ENCODE measurements around the gene ADAMTS5. TPM values are rescaled to one million over a fixed set of nuclear protein-coding genes. Genes with fewer than 3 reads are reported as not detected.
A peak's percentile ranks its signal among the peaks of the same experiment; 100 is the strongest.

ADAMTS5 gene
- total RNA-seq, 4 donors from 2014 or later, result 13.5 to 29.3 (median 21.3) TPM

DNA sequence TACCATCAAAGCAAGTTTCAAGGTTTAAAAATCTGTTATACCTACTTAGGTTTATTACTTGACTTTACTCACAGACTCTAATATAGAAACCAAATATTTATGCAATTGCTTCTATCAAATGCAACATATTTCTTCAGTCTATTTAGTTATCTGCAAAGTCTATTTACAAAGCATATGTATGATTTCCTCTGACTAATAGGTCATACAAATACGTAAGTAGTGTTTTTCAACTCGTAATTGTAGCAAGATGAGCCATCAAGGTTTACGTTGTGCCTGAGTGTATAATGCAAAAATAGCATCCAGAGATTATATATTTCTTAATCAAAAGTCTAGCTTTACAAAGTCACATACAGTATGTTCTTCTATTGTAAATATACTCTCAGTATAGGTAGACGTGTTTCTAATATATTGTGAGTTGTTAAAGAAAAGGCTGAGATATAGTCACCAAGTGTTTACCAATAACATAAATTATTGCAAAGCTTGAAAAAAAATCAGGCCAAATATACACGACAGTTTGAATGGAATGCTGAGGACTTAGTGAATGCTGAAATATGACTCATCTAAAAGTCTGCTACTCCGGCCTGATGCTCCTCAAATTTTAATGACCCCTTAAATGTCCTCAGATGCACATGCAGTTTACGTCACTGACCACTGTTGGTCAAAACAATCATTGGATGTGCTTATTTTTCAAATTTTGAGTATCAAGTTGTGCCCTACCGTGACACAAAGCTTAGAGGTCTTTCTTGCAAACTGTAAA lies 48.4 kb downstream of the ADAMTS5 start:
- WGBS, 2 donors, result 86 to 91% methylated on average over 8 of the region's 8 CpGs
- Histone ChIP-seq H3K27ac (no peak overlapping the region), H3K4me3 (replicated peaks in 1 of 3) (no peak overlapping the region), H3K9me3 (no peaks in the 10 kb centered on the region), H3K4me1 (no peaks in the 10 kb centered on the region), H3K36me3 (no peaks in the 10 kb centered on the region), H3K27me3 (no peaks in the 10 kb centered on the region)
- no peak for DNase-seq
- TF ChIP-seq POLR2A (IDR thresholded peaks at IDR 0.05), result no peak
- TF ChIP-seq, protein P1, sequence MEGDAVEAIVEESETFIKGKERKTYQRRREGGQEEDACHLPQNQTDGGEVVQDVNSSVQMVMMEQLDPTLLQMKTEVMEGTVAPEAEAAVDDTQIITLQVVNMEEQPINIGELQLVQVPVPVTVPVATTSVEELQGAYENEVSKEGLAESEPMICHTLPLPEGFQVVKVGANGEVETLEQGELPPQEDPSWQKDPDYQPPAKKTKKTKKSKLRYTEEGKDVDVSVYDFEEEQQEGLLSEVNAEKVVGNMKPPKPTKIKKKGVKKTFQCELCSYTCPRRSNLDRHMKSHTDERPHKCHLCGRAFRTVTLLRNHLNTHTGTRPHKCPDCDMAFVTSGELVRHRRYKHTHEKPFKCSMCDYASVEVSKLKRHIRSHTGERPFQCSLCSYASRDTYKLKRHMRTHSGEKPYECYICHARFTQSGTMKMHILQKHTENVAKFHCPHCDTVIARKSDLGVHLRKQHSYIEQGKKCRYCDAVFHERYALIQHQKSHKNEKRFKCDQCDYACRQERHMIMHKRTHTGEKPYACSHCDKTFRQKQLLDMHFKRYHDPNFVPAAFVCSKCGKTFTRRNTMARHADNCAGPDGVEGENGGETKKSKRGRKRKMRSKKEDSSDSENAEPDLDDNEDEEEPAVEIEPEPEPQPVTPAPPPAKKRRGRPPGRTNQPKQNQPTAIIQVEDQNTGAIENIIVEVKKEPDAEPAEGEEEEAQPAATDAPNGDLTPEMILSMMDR (IDR thresholded peaks at IDR 0.05), result no peak
- intact Hi-C loops (cut with DNase I), result no loop called here

DNA sequence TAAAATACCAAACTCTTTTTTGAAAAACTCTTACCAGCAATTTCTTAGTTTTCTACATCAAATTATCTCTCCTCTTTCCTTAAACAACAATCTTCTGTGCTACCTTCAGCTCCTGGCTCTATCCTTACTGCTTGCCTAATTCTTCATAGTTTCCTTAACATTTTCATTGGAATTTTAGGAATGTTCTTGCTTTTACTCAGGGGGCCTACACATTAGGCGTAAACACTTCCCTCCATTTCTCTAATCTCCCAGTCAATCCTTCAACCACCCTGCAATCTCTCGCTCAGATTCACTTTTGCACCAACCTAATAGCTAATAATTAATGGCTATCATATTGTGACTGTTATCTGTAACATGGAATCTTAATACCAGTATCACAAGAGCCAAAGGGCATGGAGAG lies 50.1 kb downstream of the ADAMTS5 start:
- Histone ChIP-seq H3K4me3 (replicated peaks in 1 of 3) (no peak overlapping the region), H3K36me3 (no peaks in the 10 kb centered on the region), H3K4me1 (no peaks in the 10 kb centered on the region), H3K27ac (no peak overlapping the region), H3K27me3 (no peaks in the 10 kb centered on the region), H3K9me3 (no peaks in the 10 kb centered on the region)
- TF ChIP-seq POLR2A (IDR thresholded peaks at IDR 0.05), result no peak
- TF ChIP-seq, protein P1 (IDR thresholded peaks at IDR 0.05), result no peak
- intact Hi-C loops (cut with DNase I), result no loop called here
- 95 to 97% methylated on average over 2 of the region's 2 CpGs for WGBS, 2 donors
- no peak for DNase-seq

DNA sequence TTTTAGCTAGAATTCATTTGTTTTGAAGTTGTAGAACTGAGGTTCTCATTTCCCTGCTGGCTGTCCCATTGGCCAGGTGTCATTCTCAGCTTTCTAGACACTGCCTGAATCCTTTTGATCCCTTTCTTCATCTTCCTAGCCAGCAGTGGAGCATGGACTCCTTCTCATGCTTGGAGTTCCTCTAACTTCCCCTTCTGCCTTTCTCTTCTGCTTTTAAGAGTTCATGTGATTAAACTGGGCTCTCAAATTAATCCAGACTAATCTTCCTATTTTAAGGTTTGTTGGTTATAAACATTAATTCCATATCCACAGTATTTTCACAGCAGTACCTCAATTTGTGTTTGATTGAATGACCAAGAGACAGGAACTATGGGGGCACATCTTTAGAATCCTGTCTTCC lies 52.3 kb downstream of the ADAMTS5 start:
- Histone ChIP-seq H3K4me3 (replicated peaks in 1 of 3) (no peak overlapping the region), H3K9me3 (no peaks in the 10 kb centered on the region), H3K27me3 (no peaks in the 10 kb centered on the region), H3K27ac (no peak overlapping the region), H3K36me3 (no peaks in the 10 kb centered on the region), H3K4me1 (no peaks in the 10 kb centered on the region)
- TF ChIP-seq, protein P1 (IDR thresholded peaks at IDR 0.05), result no peak
- no peak for TF ChIP-seq POLR2A (IDR thresholded peaks at IDR 0.05)
- DNase-seq, result no peak
- intact Hi-C loops (cut with DNase I), result no loop called here

DNA sequence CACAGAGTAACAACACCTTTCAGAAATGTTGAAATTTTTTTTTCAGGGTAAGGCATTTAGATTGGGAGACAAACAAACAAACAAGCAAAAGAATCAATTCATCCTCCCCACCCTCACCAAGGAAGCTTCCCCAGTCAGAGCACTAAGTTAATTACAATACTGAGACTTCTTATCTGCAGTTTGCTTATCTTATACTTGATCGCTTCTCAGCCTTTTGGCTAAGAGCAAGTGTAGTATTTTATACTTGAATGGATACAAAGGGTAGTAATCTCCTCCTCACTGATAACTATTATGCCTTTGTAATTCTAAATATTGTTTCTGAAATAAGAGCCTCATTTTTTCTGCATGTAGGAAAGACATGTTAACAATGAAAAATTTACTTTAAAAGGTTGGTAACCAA lies 54.4 kb downstream of the ADAMTS5 start:
- no peak for TF ChIP-seq POLR2A (IDR thresholded peaks at IDR 0.05)
- TF ChIP-seq, protein P1 (IDR thresholded peaks at IDR 0.05), result no peak
- Histone ChIP-seq H3K36me3 (no peaks in the 10 kb centered on the region), H3K27me3 (no peaks in the 10 kb centered on the region), H3K27ac (no peak overlapping the region), H3K4me3 (replicated peaks in 1 of 3) (no peak overlapping the region), H3K4me1 (no peaks in the 10 kb centered on the region), H3K9me3 (no peaks in the 10 kb centered on the region)
- DNase-seq, result no peak
- intact Hi-C loops (cut with DNase I), result no loop called here
- 81 to 84% methylated on average over 1 of the region's 1 CpG for WGBS, 2 donors

DNA sequence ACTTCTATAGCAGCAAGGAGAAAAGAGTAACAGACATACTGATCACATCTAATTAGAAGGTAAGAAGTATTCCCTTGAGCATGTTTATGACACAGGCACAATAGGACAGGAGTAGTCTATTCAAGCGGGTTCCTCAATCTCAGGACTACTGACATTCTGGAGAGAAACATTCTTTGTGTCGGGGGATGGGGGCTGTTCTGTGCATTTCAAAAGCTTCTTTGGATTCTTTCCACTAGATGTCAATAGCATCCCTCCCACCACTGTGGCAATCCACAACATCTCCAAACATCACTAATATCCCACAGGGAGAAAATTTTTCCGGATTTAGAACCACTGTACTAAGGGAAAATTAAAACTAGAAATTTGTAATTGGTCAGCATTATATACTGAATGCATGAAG lies 56.9 kb downstream of the ADAMTS5 start:
- TF ChIP-seq, protein P1 (IDR thresholded peaks at IDR 0.05), result no peak
- TF ChIP-seq POLR2A (IDR thresholded peaks at IDR 0.05), result no peak
- WGBS, 2 donors, result 79 to 86% methylated on average over 3 of the region's 3 CpGs
- Histone ChIP-seq H3K4me3 (replicated peaks in 1 of 3) (no peak overlapping the region), H3K9me3 (no peaks in the 10 kb centered on the region), H3K27ac (no peak overlapping the region), H3K27me3 (no peaks in the 10 kb centered on the region), H3K4me1 (no peaks in the 10 kb centered on the region), H3K36me3 (no peaks in the 10 kb centered on the region)
- DNase-seq, result peak; percentile 21
- intact Hi-C loops (cut with DNase I), result no loop called here

All from thyroid gland (tissue), 4 donors.